Right lobe of liver (tissue), 6 donors: Measurements from ENCODE around the gene MRRF. TPM values are rescaled to one million over a fixed set of nuclear protein-coding genes. Genes with fewer than 3 reads are reported as not detected.

Source experiments
- ATAC-seq, 4 donors: fragments of 200-7000 bp; cut with Tn5 transposase; one replicate each; pipeline ENCODE4 v1.9.1; 2020; ENCODE audit warnings: mild to moderate bottlenecking in 4 of 4, moderate library complexity in 4 of 4
- DNase-seq, 3 donors: peaks; one replicate each; pipeline ENCODE4 v3.0.0-alpha.2; 2020
- H3K27ac ChIP-seq, 3 donors: fragments of 200-600 bp; one replicate each; pipeline ENCODE4 v1.8.0; 2022
- H3K27me3 ChIP-seq, 2 donors: fragments of 200-600 bp; one replicate each; pipeline ENCODE4 v1.8.0; 2022
- H3K36me3 ChIP-seq, 4 donors: fragments of 200-600 bp; sonication (generic) in 1 of 4; one replicate each; pipeline versions ENCODE4 v1.5.1 to v1.8.0; 2017 to 2022; ENCODE audit warnings: control low read depth in 1 of 4
- H3K4me1 ChIP-seq, 4 donors: fragments of 200-600 bp; sonication (generic) in 1 of 4; one replicate each; pipeline versions ENCODE4 v1.5.1 to v1.8.0; 2017 to 2022; ENCODE audit warnings: control low read depth in 1 of 4
- H3K4me3 ChIP-seq, 3 donors: fragments of 200-600 bp; one replicate each; pipeline ENCODE4 v1.8.0; 2022
- H3K9me3 ChIP-seq, 4 donors: fragments of 200-600 bp; sonication (generic) in 1 of 4; one replicate each; pipeline versions ENCODE4 v1.5.1 to v1.8.0; 2017 to 2022; ENCODE audit warnings: control low read depth in 1 of 4
- POLR2A ChIP-seq: fragments of 450-650 bp; IDR thresholded peaks from one replicate; pipeline ENCODE4 v1.6.1; 2017; ENCODE audit warnings: antibody characterized with exemption, mild to moderate bottlenecking
- WGBS: methylation state at CpG from one replicate; pipeline ENCODE4 v1.1.6; 2018; ENCODE audit warnings: low coverage, low lambda C conversion rate; ENCODE audit not compliant: insufficient coverage; ENCODE audit errors: missing lambda C conversion rate; 5-methylcytosine and 5-hydroxymethylcytosine counted together
- intact Hi-C, 2 donors: fragments of 100-400 bp; cut with DNase I; formaldehyde crosslinking; loops; one replicate each; pipeline versions ENCODE4 v1.11.2 to v1.14.1; 2022
- total RNA-seq, 6 experiments: library from RNA; depleted of rRNA in 2 of 6; stranded (reverse); fragments of >200 nt in 2 of 6; fragmentation: NEBNext Ultra II Directional in 3 of 6; extraction: Animal tissue kit (Norgen Biotek cat#: 25700) in 3 of 6; gene quantifications; one replicate each; pipeline versions ENCODE4 v1.1.0 to v1.2.4, GENCODE V29; 2016 to 2023
- TF ChIP-seq, protein P1 (sequence below), 4 donors: fragments of 200-600 bp in 3 of 4; fragments of 450-650 bp in 1 of 4; IDR thresholded peaks; one replicate each; pipeline versions ENCODE4 v1.5.1 to v1.8.0; 2016 to 2022; ENCODE audit warnings: antibody characterized with exemption in 4 of 4, mild to moderate bottlenecking in 2 of 4
- donor health status: DM: no; HTN: yes; CAD: no.
- donor health status: DM: no; HTN: no; CAD: no.
- donor health status: DM: no; HTN: no; CAD: no.
- donor health status: DM: no; HTN: yes; CAD: no.
- donor health status: DM: no; HTN: yes; CAD: no.

MRRF gene
- total RNA-seq, 6 experiments from 2014 or later, result 17.4 to 34.0 (median 22.6) TPM

DNA sequence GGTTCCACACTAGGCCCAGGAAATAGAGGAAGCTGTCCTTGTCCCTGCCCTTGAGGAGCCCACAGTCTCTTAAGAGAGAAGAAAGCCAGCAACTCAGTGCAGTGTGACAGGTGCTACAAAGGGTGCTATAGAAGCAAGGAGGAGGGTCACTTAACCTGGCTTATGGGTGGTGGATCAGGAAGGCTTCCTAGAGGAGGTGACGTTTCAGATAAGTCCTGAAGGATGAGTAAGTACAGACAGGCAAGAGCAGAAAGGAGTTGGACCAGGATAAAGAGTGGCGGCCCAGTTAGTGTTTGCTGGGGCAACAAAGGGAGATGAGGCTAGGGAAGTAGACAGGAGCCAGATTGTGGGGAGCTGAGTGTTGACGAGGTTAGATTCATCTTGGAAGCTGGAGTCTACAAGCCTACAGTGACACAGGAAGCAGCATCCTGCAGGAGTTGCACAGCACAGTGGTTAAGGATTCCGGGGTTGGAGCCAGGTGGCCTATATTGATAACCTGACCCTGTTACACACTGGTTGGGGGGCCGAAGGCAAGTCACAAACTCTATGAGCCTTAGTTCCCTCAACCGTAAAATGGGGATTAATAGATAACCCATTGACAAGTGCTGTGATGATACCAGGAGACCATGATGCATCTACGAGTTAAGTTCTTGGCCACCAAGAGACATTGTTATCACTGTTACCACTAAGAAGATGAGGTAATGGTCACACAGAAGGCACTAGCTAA is 30.5 kb upstream of the MRRF start:
- 82% methylated on average over 5 of the region's 7 CpGs for WGBS
- ATAC-seq, result no peak
- no peaks in the 10 kb centered on the region for H3K27me3 ChIP-seq

DNA sequence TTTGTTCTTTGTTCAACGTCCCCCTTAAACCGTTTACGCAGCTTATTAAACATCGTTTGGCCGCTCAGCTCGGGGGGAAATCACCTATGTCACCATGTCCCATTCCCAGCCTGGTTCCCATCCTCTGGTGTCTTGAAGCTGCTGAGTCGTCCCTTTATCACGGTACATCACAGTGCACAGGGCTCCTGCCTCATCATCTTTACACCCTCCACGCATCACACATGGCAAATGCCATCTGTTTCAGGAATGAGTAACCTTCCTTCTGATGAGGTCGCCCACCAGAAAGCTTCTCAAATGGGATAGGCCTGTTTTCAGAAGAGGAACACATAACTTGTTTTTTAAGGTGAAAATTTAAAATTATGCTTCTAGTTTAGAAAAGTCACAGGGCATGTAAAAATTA is 28.0 kb upstream of the MRRF start:
- no peaks in the 10 kb centered on the region for H3K4me1 ChIP-seq
- DNase-seq (no peak), ATAC-seq (no peak)
- TF ChIP-seq, protein P1, sequence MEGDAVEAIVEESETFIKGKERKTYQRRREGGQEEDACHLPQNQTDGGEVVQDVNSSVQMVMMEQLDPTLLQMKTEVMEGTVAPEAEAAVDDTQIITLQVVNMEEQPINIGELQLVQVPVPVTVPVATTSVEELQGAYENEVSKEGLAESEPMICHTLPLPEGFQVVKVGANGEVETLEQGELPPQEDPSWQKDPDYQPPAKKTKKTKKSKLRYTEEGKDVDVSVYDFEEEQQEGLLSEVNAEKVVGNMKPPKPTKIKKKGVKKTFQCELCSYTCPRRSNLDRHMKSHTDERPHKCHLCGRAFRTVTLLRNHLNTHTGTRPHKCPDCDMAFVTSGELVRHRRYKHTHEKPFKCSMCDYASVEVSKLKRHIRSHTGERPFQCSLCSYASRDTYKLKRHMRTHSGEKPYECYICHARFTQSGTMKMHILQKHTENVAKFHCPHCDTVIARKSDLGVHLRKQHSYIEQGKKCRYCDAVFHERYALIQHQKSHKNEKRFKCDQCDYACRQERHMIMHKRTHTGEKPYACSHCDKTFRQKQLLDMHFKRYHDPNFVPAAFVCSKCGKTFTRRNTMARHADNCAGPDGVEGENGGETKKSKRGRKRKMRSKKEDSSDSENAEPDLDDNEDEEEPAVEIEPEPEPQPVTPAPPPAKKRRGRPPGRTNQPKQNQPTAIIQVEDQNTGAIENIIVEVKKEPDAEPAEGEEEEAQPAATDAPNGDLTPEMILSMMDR (IDR thresholded peaks at IDR 0.05), result no peak
- TF ChIP-seq POLR2A, result no peak
- WGBS, result 74% methylated on average over 10 of the region's 10 CpGs
- H3K9me3 ChIP-seq, result no peaks in the 10 kb centered on the region
- intact Hi-C loops, result no loop called here
- peaks cover 0 to 20% (median 9%) of the 10 kb centered on the region in 4 donors for H3K36me3 ChIP-seq
- H3K27me3 ChIP-seq, result no peaks in the 10 kb centered on the region
- no peak overlapping the region for H3K4me3 ChIP-seq
- no peak overlapping the region for H3K27ac ChIP-seq

More for the DNA sequence above, 30.5 kb upstream of the MRRF start:
- intact Hi-C loops, result no loop called here
- Histone ChIP-seq H3K4me3 (no peak overlapping the region), H3K9me3 (no peaks in the 10 kb centered on the region), H3K27ac (no peak overlapping the region), H3K36me3 (peaks cover 0 to 3% (median 0%) of the 10 kb centered on the region in 4 donors), H3K4me1 (no peaks in the 10 kb centered on the region)
- no peak for DNase-seq
- TF ChIP-seq POLR2A, result no peak
- TF ChIP-seq, protein P1 (IDR thresholded peaks at IDR 0.05), result no peak

DNA sequence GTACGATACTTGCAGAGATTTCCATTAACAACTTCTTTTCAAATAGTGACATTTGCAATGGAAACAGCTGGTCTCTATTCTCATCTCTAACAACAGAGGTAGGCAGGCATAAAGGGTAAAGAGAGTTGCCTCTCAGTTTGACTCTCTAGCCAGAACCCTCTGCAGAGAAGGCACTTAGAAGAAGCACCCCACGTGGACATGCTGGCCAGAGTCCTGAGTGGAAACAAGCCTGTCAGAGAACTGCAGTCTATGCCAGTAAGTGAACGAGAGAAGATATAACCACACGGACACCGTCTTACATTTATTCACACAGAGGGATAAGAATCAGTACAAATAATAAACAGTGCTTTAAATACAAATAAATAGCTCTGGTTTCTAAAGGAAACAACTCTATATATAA is 25.0 kb upstream of the MRRF start:
- DNase-seq, result no peak
- H3K27ac ChIP-seq, result no peak overlapping the region
- WGBS, result 80% methylated on average over 4 of the region's 5 CpGs
- no peaks in the 10 kb centered on the region for H3K4me1 ChIP-seq
- TF ChIP-seq POLR2A, result no peak
- no peaks in the 10 kb centered on the region for H3K27me3 ChIP-seq
- H3K4me3 ChIP-seq, result no peak overlapping the region
- H3K36me3 ChIP-seq, result peaks cover 6 to 51% (median 18%) of the 10 kb centered on the region in 4 donors
- no peaks in the 10 kb centered on the region for H3K9me3 ChIP-seq
- intact Hi-C loops, result no loop called here
- ATAC-seq, result no peak

DNA sequence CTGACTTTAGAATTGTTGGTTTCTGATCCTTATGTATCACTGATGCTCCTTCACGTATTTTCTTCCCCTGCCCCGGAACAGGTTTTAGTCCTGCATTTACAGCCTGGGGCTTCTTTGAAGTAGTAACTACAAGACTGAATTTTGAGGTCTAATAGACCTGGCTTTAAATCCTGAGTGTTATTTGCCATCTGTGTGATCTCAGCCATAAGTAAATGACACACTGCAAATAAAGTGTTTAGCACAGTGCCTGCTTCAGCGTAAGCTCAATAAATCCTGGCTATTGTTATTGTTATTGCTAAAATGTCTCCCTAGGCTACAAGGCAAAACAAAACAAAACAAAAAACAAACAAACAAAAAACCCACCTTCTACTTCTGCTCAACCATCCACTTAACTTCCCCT is 20.3 kb upstream of the MRRF start:
- Histone ChIP-seq H3K4me1 (no peaks in the 10 kb centered on the region), H3K36me3 (peaks cover 6 to 78% (median 30%) of the 10 kb centered on the region in 4 donors), H3K9me3 (no peaks in the 10 kb centered on the region), H3K27ac (no peak overlapping the region), H3K4me3 (no peak overlapping the region), H3K27me3 (no peaks in the 10 kb centered on the region)
- DNase-seq, result no peak
- no peak for ATAC-seq
- intact Hi-C loops, result no loop called here
- TF ChIP-seq, protein P1 (IDR thresholded peaks at IDR 0.05), result no peak
- no peak for TF ChIP-seq POLR2A
- 95% methylated on average over 3 of the region's 3 CpGs for WGBS

DNA sequence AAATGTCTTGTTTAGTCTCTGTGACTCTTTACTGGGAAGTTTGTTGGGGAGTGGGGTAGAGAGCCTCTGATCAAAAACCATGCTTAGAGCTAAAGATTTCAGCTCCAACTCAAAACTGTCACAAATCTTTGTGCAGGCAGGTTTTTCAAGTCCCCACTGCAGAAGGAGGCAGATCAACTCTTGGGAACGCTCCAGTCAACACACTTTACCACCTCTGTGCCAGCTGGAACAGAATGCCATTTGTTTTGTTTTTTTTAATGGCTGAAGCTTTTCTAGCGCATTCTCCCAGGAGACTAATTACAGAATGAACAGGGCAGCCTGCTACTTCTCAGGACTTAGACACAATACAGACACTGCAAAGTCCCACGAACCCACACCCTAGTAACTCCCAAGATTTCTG is 18.0 kb upstream of the MRRF start:
- no peaks in the 10 kb centered on the region for H3K9me3 ChIP-seq
- H3K4me3 ChIP-seq, result no peak overlapping the region
- no peaks in the 10 kb centered on the region for H3K4me1 ChIP-seq
- no peak overlapping the region for H3K27ac ChIP-seq
- no peak for ATAC-seq
- DNase-seq, result no peak
- WGBS, result 88% methylated on average over 3 of the region's 3 CpGs
- no peaks in the 10 kb centered on the region for H3K27me3 ChIP-seq
- TF ChIP-seq POLR2A, result no peak
- TF ChIP-seq, protein P1 (IDR thresholded peaks at IDR 0.05), result no peak
- intact Hi-C loops, result no loop called here
- H3K36me3 ChIP-seq, result peaks cover 0 to 78% (median 34%) of the 10 kb centered on the region in 4 donors
